ENCODE data around the gene LHPP. TPM values are rescaled to one million over a fixed set of nuclear protein-coding genes. Genes with fewer than 3 reads are reported as not detected.

The LHPP gene
- total and polyA plus RNA-seq, 10 of the 15 experiments (the other 5 are each of a cell fraction or from before 2014, with no cell fraction given): 0.79 to 9.8 (median 6.7) TPM

DNA sequence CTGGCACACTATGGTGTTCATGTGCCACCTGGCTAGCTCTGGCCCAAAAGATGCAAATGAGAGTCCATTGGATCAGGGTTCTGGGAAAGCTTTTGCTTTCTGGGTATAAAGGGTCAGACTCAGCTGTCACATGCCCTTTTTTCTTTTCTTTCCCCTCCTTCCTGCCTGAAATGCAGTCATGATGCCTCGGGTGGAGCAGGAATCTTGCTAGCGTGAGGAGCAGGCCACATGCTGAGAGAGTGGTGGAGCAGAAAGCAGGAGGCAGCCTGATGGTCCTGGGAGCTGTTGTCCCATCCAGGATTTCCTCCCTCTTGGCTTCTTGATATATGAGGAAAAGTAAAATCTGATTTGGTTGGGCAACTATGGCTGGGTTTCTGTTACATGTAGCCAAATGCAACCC lies 2.7 kb upstream of the LHPP start (continued):
- no peak for TF ChIP-seq FOXM1 (IDR thresholded peaks at IDR 0.05; ENCODE audit: low read depth, low read length)
- TF ChIP-seq BRCA1 (IDR thresholded peaks at IDR 0.05; ENCODE audit: low read depth, low read length): no peak
- no peak for TF ChIP-seq ATF3 (IDR thresholded peaks at IDR 0.05; ENCODE audit: borderline replicate concordance, extremely low read depth, low read depth, low read length)
- TF ChIP-seq, protein P1, sequence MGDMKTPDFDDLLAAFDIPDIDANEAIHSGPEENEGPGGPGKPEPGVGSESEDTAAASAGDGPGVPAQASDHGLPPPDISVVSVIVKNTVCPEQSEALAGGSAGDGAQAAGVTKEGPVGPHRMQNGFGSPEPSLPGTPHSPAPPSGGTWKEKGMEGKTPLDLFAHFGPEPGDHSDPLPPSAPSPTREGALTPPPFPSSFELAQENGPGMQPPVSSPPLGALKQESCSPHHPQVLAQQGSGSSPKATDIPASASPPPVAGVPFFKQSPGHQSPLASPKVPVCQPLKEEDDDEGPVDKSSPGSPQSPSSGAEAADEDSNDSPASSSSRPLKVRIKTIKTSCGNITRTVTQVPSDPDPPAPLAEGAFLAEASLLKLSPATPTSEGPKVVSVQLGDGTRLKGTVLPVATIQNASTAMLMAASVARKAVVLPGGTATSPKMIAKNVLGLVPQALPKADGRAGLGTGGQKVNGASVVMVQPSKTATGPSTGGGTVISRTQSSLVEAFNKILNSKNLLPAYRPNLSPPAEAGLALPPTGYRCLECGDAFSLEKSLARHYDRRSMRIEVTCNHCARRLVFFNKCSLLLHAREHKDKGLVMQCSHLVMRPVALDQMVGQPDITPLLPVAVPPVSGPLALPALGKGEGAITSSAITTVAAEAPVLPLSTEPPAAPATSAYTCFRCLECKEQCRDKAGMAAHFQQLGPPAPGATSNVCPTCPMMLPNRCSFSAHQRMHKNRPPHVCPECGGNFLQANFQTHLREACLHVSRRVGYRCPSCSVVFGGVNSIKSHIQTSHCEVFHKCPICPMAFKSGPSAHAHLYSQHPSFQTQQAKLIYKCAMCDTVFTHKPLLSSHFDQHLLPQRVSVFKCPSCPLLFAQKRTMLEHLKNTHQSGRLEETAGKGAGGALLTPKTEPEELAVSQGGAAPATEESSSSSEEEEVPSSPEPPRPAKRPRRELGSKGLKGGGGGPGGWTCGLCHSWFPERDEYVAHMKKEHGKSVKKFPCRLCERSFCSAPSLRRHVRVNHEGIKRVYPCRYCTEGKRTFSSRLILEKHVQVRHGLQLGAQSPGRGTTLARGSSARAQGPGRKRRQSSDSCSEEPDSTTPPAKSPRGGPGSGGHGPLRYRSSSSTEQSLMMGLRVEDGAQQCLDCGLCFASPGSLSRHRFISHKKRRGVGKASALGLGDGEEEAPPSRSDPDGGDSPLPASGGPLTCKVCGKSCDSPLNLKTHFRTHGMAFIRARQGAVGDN (IDR thresholded peaks at IDR 0.05): no peak
- no peak for TF ChIP-seq TCF7 (IDR thresholded peaks at IDR 0.05; ENCODE audit: borderline replicate concordance)
- no peak for TF ChIP-seq MTA3 (IDR thresholded peaks at IDR 0.05; ENCODE audit: borderline replicate concordance, low read length)

DNA sequence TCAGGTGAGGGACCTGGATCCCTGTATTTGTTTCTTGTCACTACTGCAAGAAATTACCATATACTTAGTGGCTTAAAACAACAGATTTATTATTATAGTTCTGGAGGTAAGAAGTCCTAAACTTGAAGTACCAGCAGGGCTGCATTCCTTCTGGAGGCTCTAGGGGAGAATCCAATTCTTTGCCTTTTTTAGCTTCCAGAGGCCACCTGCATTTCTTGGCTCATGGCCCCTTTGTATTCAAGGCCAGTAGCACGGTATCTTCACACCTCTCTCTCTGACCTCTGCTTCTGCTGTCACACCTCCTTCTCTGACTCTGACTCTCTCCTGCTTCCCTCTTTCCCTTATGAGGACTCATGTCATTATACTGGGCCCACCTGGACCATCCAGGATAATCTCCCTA lies 2.2 kb upstream of the LHPP start:
- ChIA-PET RAD21 (ENCODE audit: unreplicated experiment) (no interaction called here), CTCF (no interaction called here), SMC1A (ENCODE audit: uncharacterized antibody, unreplicated experiment) (no interaction called here), POLR2A (no interaction called here)
- Histone ChIP-seq H2AFZ (ENCODE audit: control insufficient read depth, low read depth, low read length) (no peak overlapping the region), H3K27ac (ENCODE audit: control insufficient read depth, insufficient read depth) (no peak overlapping the region), H3K4me1 (ENCODE audit: control insufficient read depth, insufficient read depth, low read length) (peaks cover 3% of the 10 kb centered on the region), H4K20me1 (ENCODE audit: control insufficient read depth, insufficient read depth) (no peaks in the 10 kb centered on the region), H3K9ac (ENCODE audit: control insufficient read depth, insufficient read depth, low read length) (no peak overlapping the region), H3K4me3 (no peak overlapping the region), H3K27me3 (replicated peaks in 1 of 2; ENCODE audit: control insufficient read depth in 2 of 2, insufficient read depth in 2 of 2, low read length in 1 of 2) (no peaks in the 10 kb centered on the region; a peak in 1 of 4 replicates), H3K9me3 (replicated peaks; ENCODE audit: control insufficient read depth, insufficient read depth, low read length) (no peaks in the 10 kb centered on the region), H3K36me3 (ENCODE audit: control insufficient read depth in 2 of 2, insufficient read depth in 2 of 2, low read length in 1 of 2) (no peaks in the 10 kb centered on the region), H3K4me2 (ENCODE audit: control insufficient read depth, insufficient read depth) (no peak overlapping the region), H3K79me2 (ENCODE audit: control insufficient read depth, insufficient read depth, low read length) (no peaks in the 10 kb centered on the region)
- 57% methylated on average over 1 of the region's 1 CpG for WGBS (ENCODE audit: insufficient coverage, insufficient replicate concordance, low lambda C conversion rate, missing lambda C conversion rate)
- no peak for FAIRE-seq
- no TSS peak for BruUV-seq (replicated peaks)
- no peak for DNase-seq (ENCODE audit: low read depth, low spot score)
- intact Hi-C loops (cut with micrococcal nuclease; ENCODE audit: unreplicated experiment) (no loop called here), in situ Hi-C loops (cut with MboI) (no loop called here)
- ATAC-seq: no peak
- TF ChIP-seq ZNF592 (IDR thresholded peaks at IDR 0.05) (no peak), FOXM1 (IDR thresholded peaks at IDR 0.05; ENCODE audit: low read depth, low read length) (no peak), JUNB (IDR thresholded peaks at IDR 0.05) (no peak), PBX3 (IDR thresholded peaks at IDR 0.05; ENCODE audit: insufficient replicate concordance, low read depth, low read length) (no peak), MLLT1 (IDR thresholded peaks at IDR 0.05) (no peak), SUPT20H (IDR thresholded peaks at IDR 0.05; ENCODE audit: borderline replicate concordance, control insufficient read depth, low read depth, low read length) (no peak), CREB1 (IDR thresholded peaks at IDR 0.05; ENCODE audit: low read depth) (no peak)
